IPS-18a (cell line): Measurements from ENCODE around the gene XG.
"Not testable (repeated sequence)": the region's sequence is repeated elsewhere in the genome, so short reads cannot be mapped to it uniquely, and the experiment has no call there.

ENCODE experiments used
- H3K27ac ChIP-seq: one replicate; pipeline ENCODE4 v1.5.1; 2013; ENCODE audit warnings: low read length
- H3K27me3 ChIP-seq: one replicate; pipeline ENCODE4 v1.6.1; 2013; ENCODE audit warnings: mild to moderate bottlenecking, low read length; ENCODE audit not compliant: control insufficient read depth, insufficient read depth
- H3K36me3 ChIP-seq: one replicate; pipeline ENCODE4 v1.6.1; 2013; ENCODE audit warnings: low read depth, low read length; ENCODE audit not compliant: control insufficient read depth
- H3K4me1 ChIP-seq: one replicate; pipeline ENCODE4 v1.6.1; 2013; ENCODE audit warnings: low read depth, low read length; ENCODE audit not compliant: control insufficient read depth
- H3K4me3 ChIP-seq: one replicate; pipeline ENCODE4 v1.5.1; 2013; ENCODE audit warnings: low read length
- H3K9ac ChIP-seq: one replicate; pipeline ENCODE4 v1.6.1; 2013; ENCODE audit warnings: mild to moderate bottlenecking, low read length, moderate library complexity
- H3K9me3 ChIP-seq: one replicate; pipeline ENCODE4 v1.6.1; 2013; ENCODE audit warnings: low read depth, low read length; ENCODE audit not compliant: control insufficient read depth

The XG gene

DNA sequence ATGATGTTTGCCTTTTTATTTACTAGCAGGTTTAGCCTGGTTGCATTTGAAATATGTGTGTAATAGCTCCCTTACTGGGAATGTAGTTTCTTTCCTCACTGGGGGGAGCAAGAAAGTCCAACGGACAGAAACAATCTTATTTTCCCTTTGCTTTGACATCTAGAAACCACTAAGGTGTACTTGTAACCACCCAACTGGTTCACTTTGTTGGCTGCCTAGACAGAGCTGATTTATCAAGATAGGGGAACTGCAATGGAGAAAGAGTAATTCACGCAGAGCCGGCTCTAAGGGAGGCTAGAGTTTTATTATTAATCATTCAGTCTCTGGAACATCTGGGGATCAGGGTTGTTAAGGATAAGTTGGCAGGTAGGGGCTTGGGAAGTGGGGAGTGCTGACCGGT is 30.3 kb downstream of the XG start:
- Histone ChIP-seq H3K27ac (no peak overlapping the region), H3K36me3 (no peaks in the 10 kb centered on the region), H3K4me3 (no peak overlapping the region), H3K9ac (no peak overlapping the region), H3K4me1 (peaks cover 34% of the 10 kb centered on the region), H3K27me3 (no peaks in the 10 kb centered on the region), H3K9me3 (no peaks in the 10 kb centered on the region)

DNA sequence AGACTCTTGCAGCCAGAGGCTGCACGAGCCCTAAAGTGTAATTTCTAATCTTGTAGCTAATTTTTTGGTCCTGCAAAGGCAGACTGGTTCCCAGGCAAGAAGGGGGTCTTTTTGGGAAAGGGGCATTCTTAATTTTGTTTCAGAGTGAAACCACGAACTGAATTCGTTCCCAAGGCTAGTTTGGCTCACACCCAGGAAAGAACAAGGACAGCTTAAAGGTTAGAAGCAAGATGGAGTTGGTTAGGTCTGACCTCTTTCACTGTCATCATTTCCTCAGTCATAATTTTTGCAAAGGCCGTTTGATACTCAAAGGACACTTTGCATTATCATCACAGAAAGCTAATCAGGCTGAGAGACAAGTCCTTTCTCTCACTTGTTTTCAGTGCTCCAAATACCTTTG is 30.9 kb downstream of the XG start:
- Histone ChIP-seq H3K36me3 (no peaks in the 10 kb centered on the region), H3K27me3 (no peaks in the 10 kb centered on the region), H3K4me3 (no peak overlapping the region), H3K4me1 (peaks cover 34% of the 10 kb centered on the region), H3K9me3 (no peaks in the 10 kb centered on the region), H3K27ac (no peak overlapping the region), H3K9ac (no peak overlapping the region)

DNA sequence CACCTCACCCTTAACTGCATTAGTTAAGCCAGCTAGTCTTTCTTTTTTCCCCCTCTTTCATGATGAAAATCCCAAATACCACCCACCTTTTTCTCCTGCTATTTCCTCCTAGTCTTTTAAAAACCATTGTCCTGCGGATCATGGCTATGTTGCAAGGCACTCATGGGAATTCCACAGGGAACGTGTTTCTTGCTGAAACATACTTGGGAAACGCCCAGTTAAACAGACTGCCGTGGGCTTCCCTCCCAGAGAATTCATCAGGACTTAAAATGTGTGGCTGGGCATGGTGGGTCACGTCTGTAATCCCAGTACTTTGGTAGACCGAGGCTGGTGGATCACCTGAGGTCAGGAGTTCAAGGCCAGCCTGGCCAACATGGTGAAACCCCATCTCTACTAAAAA is 32.2 kb downstream of the XG start:
- H3K27ac ChIP-seq = no peak overlapping the region
- no peaks in the 10 kb centered on the region for H3K36me3 ChIP-seq
- H3K9me3 ChIP-seq = no peaks in the 10 kb centered on the region
- H3K4me1 ChIP-seq = peaks cover 34% of the 10 kb centered on the region
- no peak overlapping the region for H3K9ac ChIP-seq
- no peak overlapping the region for H3K4me3 ChIP-seq
- no peaks in the 10 kb centered on the region for H3K27me3 ChIP-seq

DNA sequence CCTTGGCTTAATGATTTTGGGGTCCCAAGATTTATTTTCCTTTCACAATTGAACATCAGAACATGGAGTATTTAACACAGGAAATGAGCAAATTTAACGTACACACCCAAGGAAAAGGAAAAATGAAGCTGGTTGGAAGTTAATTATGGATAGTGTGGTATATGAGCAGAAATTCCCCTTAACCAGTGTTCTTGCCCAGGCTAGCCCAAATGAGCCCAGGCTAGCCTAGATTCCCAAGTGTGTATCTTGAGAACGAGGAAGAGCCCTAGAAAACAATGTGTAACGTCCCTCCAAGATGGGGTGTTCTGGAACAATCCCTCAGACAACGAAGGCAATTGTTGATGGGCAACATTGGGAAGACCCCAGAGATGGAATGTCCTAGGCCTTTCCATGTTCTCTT is 33.7 kb downstream of the XG start:
- no peak overlapping the region for H3K4me3 ChIP-seq
- H3K27me3 ChIP-seq = no peaks in the 10 kb centered on the region
- H3K9me3 ChIP-seq = no peaks in the 10 kb centered on the region
- no peak overlapping the region for H3K27ac ChIP-seq
- no peaks in the 10 kb centered on the region for H3K36me3 ChIP-seq
- no peak overlapping the region for H3K9ac ChIP-seq
- H3K4me1 ChIP-seq = peaks cover 31% of the 10 kb centered on the region

DNA sequence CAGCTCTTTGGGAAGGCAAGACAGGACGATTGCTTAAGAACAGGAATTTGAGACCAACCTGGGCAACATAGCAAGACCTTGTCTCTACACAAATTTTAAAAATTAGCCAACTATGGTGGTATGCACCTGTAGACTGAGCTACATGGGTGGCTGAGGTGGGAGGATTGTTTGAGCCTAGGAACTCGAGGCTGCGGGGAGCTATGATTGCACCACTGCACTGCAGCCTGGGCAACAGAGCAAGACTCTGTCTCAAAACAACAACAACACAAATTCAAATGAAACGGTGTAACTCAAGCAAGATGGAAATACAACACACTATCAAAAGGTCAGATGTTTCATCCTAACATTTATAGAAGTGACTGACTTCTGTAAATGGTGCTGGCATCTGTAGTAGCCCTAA is 37.1 kb downstream of the XG start:
- Histone ChIP-seq H3K27me3 (no peaks in the 10 kb centered on the region), H3K27ac (no peak overlapping the region), H3K9me3 (no peaks in the 10 kb centered on the region), H3K4me3 (no peak overlapping the region), H3K36me3 (no peaks in the 10 kb centered on the region), H3K9ac (no peak overlapping the region), H3K4me1 (peaks cover 19% of the 10 kb centered on the region)

DNA sequence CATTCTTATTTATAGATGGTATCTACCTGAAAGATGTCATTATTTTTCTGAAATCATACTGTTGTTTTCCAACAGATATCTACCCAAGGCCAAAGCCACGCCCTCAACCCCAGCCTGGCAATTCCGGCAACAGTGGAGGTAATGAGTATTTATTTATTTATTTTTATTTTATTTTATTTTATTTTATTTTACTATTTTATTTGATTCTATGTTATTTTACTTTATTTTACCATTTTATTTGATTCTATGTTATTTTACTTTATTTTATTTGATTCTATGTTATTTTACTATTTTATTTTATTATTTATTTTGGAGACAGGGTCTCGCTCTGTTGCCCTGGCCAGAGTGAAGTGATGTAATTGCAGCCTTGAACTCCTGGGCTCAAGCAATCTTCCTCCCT is 37.7 kb downstream of the XG start:
- no peak overlapping the region for H3K27ac ChIP-seq
- no peak overlapping the region for H3K4me3 ChIP-seq
- no peak overlapping the region for H3K9ac ChIP-seq
- no peaks in the 10 kb centered on the region for H3K36me3 ChIP-seq
- no peaks in the 10 kb centered on the region for H3K9me3 ChIP-seq
- H3K27me3 ChIP-seq = no peaks in the 10 kb centered on the region
- peaks cover 21% of the 10 kb centered on the region for H3K4me1 ChIP-seq

DNA sequence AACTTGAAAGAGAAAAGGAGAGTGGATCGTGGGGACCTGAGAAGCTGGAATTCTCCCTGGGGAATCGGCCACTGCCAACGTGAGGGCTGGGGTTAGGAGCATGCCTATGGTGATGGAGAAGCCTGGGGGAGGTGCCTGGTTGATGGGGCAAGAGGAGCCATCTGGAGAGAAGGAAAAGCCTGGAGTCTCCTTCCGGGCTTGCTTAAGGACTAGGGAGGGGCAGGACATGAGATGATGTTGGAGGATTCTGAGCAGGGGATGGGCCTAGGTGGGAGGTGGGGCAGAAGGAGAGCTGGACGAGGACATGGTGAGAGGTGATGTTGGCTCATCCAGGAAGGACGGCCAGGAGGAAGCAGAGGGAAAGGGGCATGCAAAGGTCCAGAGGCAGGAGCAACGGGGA is 41.9 kb downstream of the XG start:
- Histone ChIP-seq H3K9me3 (no peaks in the 10 kb centered on the region), H3K36me3 (no peaks in the 10 kb centered on the region), H3K9ac (no peak overlapping the region), H3K4me3 (no peak overlapping the region), H3K4me1 (peaks cover 16% of the 10 kb centered on the region), H3K27ac (no peak overlapping the region), H3K27me3 (no peaks in the 10 kb centered on the region)

DNA sequence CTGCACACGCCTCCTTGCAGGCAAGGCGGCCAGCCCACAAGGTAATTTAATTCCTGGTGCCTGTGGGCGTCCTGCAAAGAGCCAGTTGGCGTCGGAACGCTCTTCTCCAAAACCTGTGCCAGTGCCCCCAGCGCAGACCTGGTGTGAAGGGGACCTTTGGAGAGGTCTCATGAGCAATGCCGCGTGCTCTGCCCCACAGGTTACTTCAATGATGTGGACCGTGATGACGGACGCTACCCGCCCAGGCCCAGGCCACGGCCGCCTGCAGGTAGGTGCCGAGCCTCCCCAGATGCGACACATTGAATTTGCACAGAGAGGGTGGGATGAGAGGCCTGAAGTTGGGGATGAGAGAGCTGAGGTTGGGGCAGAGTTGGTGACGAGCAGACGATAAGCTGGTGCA is 42.5 kb downstream of the XG start:
- Histone ChIP-seq H3K27me3 (no peaks in the 10 kb centered on the region), H3K4me1 (peaks cover 22% of the 10 kb centered on the region), H3K4me3 (no peak overlapping the region), H3K36me3 (no peaks in the 10 kb centered on the region), H3K9ac (no peak overlapping the region), H3K9me3 (no peaks in the 10 kb centered on the region), H3K27ac (no peak overlapping the region)

DNA sequence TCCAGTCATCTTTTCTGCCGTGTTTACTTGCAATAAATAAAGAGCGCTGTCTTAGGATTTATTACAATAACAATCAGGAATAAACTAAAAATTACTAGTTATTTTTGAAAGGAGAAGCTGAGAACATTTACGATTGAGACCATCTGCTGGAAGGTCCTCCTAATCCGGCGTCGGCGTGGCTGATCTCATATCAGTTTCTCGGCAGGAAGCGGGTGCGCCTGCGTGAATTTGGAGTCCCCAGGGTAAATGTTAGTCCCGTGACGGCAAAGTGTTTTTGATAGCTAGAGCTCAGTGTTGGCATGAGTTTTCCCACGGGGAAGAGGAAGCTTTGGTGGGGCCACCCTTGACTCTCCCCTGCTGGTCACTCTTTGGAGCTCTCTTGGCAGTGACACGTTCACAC is 45.0 kb downstream of the XG start:
- H3K27me3 ChIP-seq, H3K36me3 ChIP-seq, H3K4me3 ChIP-seq, H3K27ac ChIP-seq, H3K9me3 ChIP-seq, H3K9ac ChIP-seq: not testable (repeated sequence)
- H3K4me1 ChIP-seq = peaks cover 37% of the 10 kb centered on the region

DNA sequence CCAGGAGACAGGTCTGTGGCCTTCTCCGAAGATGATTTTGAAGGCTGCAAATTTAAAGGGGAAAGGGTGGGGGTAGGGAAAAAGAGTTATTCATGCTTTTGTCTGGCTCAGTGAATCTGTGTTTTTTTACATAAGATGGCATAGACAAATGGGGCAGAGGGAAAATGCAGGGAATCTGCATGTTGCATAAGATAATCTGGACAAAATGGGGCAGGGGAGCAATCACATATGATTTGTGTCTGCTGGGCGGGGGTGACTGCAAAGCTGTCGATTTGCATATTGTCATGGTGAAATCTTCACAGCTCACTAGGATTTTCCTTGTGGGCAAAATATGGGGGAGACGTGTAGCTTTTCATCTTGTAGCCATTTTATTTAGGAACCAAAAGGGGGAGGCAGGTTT is 47.5 kb downstream of the XG start:
- Histone ChIP-seq H3K9me3 (no peaks in the 10 kb centered on the region), H3K4me3 (peak overlapping the region; percentile 86), H3K27me3 (no peaks in the 10 kb centered on the region), H3K36me3 (no peaks in the 10 kb centered on the region), H3K9ac (peak overlapping the region; percentile 92), H3K4me1 (peaks cover 36% of the 10 kb centered on the region), H3K27ac (peak overlapping the region; percentile 70)

DNA sequence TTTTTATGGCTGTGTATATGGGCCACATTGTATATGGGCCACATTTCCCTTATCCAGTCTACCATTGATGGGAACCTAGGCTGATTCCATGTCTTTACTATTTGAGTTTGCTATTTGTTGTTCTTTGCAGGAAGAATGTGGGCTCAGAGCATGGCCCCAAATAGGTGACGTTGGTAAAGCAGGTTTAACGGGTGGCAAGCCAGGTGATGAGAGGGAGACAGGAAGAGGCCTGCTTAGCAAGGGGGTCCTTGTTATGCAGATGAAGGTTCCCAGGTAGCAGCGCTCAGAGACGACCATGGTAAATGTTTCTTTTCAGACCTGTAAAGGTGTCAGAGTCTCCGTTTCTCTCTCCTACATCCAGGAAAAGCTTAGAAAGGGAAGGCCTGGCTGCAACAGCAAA is 48.1 kb downstream of the XG start:
- Histone ChIP-seq H3K4me3 (peak overlapping the region; percentile 86), H3K9ac (peak overlapping the region; percentile 92), H3K4me1 (peaks cover 36% of the 10 kb centered on the region), H3K27ac (peak overlapping the region; percentile 97)
- H3K27me3 ChIP-seq, H3K9me3 ChIP-seq, H3K36me3 ChIP-seq: not testable (repeated sequence)

DNA sequence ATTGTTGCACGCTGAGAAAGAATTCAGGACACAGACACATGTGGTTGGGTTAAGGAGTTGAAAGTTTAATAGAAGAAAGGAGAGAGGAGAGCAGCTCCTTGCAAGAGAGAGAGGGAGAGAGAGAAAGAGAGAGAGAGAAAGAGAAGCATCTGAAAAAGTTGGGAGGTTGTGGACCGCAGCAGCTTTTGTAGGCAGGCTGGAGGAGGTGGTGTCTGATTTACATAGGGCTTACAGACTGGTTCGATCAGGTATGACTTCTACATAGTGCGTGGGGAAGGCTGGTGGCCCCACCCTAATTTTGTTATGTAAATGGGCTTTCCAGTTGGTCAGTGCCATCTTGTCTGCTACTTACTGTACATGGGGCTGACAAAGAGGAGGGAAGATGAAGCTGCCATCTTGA is 49.4 kb downstream of the XG start:
- H3K9me3 ChIP-seq = no peaks in the 10 kb centered on the region
- no peaks in the 10 kb centered on the region for H3K36me3 ChIP-seq
- no peaks in the 10 kb centered on the region for H3K27me3 ChIP-seq
- H3K4me1 ChIP-seq = peaks cover 42% of the 10 kb centered on the region
- H3K27ac ChIP-seq = peak overlapping the region; percentile 97
- peak overlapping the region; percentile 92 for H3K9ac ChIP-seq
- H3K4me3 ChIP-seq = peak overlapping the region; percentile 86
